Caco-2 (cell line): Measurements from ENCODE around the gene UGT1A4. TPM values are rescaled to one million over a fixed set of nuclear protein-coding genes. Genes with fewer than 3 reads are reported as not detected.

Experiments
- BruUV-seq: library from RNA; stranded (reverse); fragments of 400-500 nt; replicated peaks from 2 replicates; lab custom pipeline; 2021; lab: Mats Ljungman, UMichigan
- CTCF ChIA-PET: fragments of 300-600 bp; sonication (Branson Sonifier 250); formaldehyde crosslinking; loops from one replicate; lab custom pipeline; 2022; ENCODE audit warnings: antibody characterized with exemption; lab: Charles Lee
- POLR2A ChIA-PET: fragments of 300-600 bp; sonication (Branson Sonifier 250); formaldehyde crosslinking; loops from one replicate; lab custom pipeline; 2022; ENCODE audit warnings: antibody characterized with exemption; lab: Charles Lee
- DNase-seq, 2 experiments: peaks; one replicate each; pipeline versions ENCODE4 v3.0.0 to v3.0.0-alpha.2; 2020 to 2022
- H3K27me3 ChIP-seq: replicated peaks from 2 replicates; pipeline ENCODE4 v1.6.0; 2011; ENCODE audit warnings: low read length; ENCODE audit not compliant: control insufficient read depth, insufficient read depth
- H3K36me3 ChIP-seq: 2 replicates; pipeline ENCODE4 v1.5.1; 2011; ENCODE audit warnings: low read length; ENCODE audit not compliant: control insufficient read depth, insufficient read depth
- H3K4me1 ChIP-seq: fragments of 250-450 bp; sonication (Bioruptor Pico); 2 replicates; pipeline ENCODE4 v1.5.1; 2020; ENCODE audit warnings: mild to moderate bottlenecking
- H3K4me3 ChIP-seq: 2 replicates; pipeline ENCODE4 v1.5.1; 2011; ENCODE audit warnings: low read depth, mild to moderate bottlenecking, control low read depth, low read length
- H3K9me3 ChIP-seq: fragments of 250-450 bp; sonication (Bioruptor Pico); 2 replicates; pipeline ENCODE4 v1.5.1; 2020; ENCODE audit warnings: mild to moderate bottlenecking, moderate library complexity
- H3K27ac Mint-ChIP-seq: one replicate; pipeline ENCODE4 v1.8.0; 2022; ENCODE audit warnings: mixed read lengths; ENCODE audit not compliant: unreplicated experiment
- H3K27me3 Mint-ChIP-seq: one replicate; pipeline ENCODE4 v1.8.0; 2022; ENCODE audit warnings: mixed read lengths; ENCODE audit not compliant: insufficient read depth, unreplicated experiment
- H3K36me3 Mint-ChIP-seq: one replicate; pipeline ENCODE4 v1.8.0; 2022; ENCODE audit warnings: mild to moderate bottlenecking, mixed read lengths; ENCODE audit not compliant: insufficient read depth, unreplicated experiment
- H3K4me1 Mint-ChIP-seq: one replicate; pipeline ENCODE4 v1.8.0; 2022; ENCODE audit warnings: low read depth, mixed read lengths; ENCODE audit not compliant: unreplicated experiment
- H3K4me3 Mint-ChIP-seq: one replicate; pipeline ENCODE4 v1.8.0; 2022; ENCODE audit warnings: mild to moderate bottlenecking, moderate library complexity, mixed read lengths; ENCODE audit not compliant: unreplicated experiment
- H3K9me3 Mint-ChIP-seq: one replicate; pipeline ENCODE4 v1.8.0; 2022; ENCODE audit warnings: mixed read lengths; ENCODE audit not compliant: unreplicated experiment
- intact Hi-C: fragments of 100-400 bp; cut with micrococcal nuclease; formaldehyde crosslinking; loops from one replicate; pipeline ENCODE4 v1.10.0; 2022; ENCODE audit not compliant: unreplicated experiment
- total RNA-seq: library from RNA; stranded (reverse); gene quantifications from 2 replicates; pipeline ENCODE4 v1.2.3, GENCODE V29; 2022
- TF ChIP-seq, protein P1 (sequence below), 2 experiments: fragments of 200-600 bp in 1 of 2; IDR thresholded peaks; 1 replicate in 1 of 2; 2 replicates in 1 of 2; pipeline versions ENCODE4 v1.5.1 to v1.8.0; 2011 to 2022; ENCODE audit warnings: antibody characterized with exemption in 1 of 2, control low read depth in 1 of 2, inconsistent platforms in 1 of 2, low read depth in 1 of 2, low read length in 1 of 2, mild to moderate bottlenecking in 1 of 2, moderate library complexity in 1 of 2; ENCODE audit not compliant: insufficient read depth in 1 of 2, severe bottlenecking in 1 of 2, unreplicated experiment in 1 of 2

Gene UGT1A4
- total RNA-seq, 1 experiment from 2014 or later = 0.79 TPM

DNA sequence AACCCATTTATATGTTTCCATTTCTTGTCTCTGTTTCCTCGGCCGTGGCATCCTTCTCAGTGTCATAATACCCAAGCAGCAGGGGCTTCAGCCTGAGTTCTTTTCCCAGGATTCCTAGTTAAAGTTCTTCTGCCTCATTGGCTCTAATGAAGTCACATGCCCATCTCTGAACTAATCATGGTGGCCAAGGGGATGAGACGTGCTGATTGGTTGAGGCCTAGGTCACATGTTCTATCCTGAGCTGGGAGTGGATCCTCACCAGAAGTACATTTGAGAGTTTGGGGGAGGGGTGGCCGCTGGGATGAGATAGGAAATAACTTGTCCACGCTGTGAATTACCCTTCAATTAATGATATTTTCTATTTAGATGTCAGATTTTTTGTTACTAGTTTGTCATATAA is 9.6 kb upstream of the UGT1A4 start:
- peaks cover 10% of the 10 kb centered on the region for H3K36me3 Mint-ChIP-seq
- intact Hi-C loops = no loop called here
- H3K4me3 ChIP-seq = no peak overlapping the region
- H3K27ac Mint-ChIP-seq = no peak overlapping the region
- H3K4me3 Mint-ChIP-seq = no peak overlapping the region
- H3K4me1 ChIP-seq = peaks cover 27% of the 10 kb centered on the region
- H3K27me3 Mint-ChIP-seq = no peaks in the 10 kb centered on the region
- POLR2A ChIA-PET = no interaction called here
- no TSS peak for BruUV-seq
- TF ChIP-seq, protein P1, sequence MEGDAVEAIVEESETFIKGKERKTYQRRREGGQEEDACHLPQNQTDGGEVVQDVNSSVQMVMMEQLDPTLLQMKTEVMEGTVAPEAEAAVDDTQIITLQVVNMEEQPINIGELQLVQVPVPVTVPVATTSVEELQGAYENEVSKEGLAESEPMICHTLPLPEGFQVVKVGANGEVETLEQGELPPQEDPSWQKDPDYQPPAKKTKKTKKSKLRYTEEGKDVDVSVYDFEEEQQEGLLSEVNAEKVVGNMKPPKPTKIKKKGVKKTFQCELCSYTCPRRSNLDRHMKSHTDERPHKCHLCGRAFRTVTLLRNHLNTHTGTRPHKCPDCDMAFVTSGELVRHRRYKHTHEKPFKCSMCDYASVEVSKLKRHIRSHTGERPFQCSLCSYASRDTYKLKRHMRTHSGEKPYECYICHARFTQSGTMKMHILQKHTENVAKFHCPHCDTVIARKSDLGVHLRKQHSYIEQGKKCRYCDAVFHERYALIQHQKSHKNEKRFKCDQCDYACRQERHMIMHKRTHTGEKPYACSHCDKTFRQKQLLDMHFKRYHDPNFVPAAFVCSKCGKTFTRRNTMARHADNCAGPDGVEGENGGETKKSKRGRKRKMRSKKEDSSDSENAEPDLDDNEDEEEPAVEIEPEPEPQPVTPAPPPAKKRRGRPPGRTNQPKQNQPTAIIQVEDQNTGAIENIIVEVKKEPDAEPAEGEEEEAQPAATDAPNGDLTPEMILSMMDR (IDR thresholded peaks at IDR 0.05; ENCODE audit: insufficient read depth in 1 of 2, low read depth in 1 of 2, low read length in 1 of 2, severe bottlenecking in 1 of 2, unreplicated experiment in 1 of 2) = no peak
- no peak for DNase-seq
- H3K4me1 Mint-ChIP-seq = peaks cover 22% of the 10 kb centered on the region
- H3K27me3 ChIP-seq = no peaks in the 10 kb centered on the region
- CTCF ChIA-PET = no interaction called here
- H3K9me3 ChIP-seq = no peaks in the 10 kb centered on the region
- H3K9me3 Mint-ChIP-seq = peaks cover 6% of the 10 kb centered on the region
- no peaks in the 10 kb centered on the region for H3K36me3 ChIP-seq

- H3K27ac Mint-ChIP-seq = peak overlapping the region; percentile 6
Measured at GRCh38 chr2:233711312-233712008, 7.1 kb upstream of the UGT1A4 start.

GRCh38 chr2:233712611-233713261 is 5.8 kb upstream of the UGT1A4 start, which contains the start of gene UGT1A5:
Gene UGT1A5, plus strand, starts transcription at chr2:233712907. Its CDS starts 85 bp downstream, at chr2:233712992.
- TF ChIP-seq, protein P1 (IDR thresholded peaks at IDR 0.05; ENCODE audit: insufficient read depth in 1 of 2, low read depth in 1 of 2, low read length in 1 of 2, severe bottlenecking in 1 of 2, unreplicated experiment in 1 of 2) = no peak
- Mint-ChIP-seq H3K9me3 (no peaks in the 10 kb centered on the region), H3K4me3 (no peak within 1 kb of the TSS), H3K4me1 (peaks cover 11% of the 10 kb centered on the region), H3K36me3 (peaks cover 6% of the 10 kb centered on the region), H3K27ac (peak within 1 kb of the TSS; percentile 6), H3K27me3 (no peaks in the 10 kb centered on the region)
- no peak within 1 kb of the TSS for H3K4me3 ChIP-seq
- no TSS peak for BruUV-seq
- no peak for DNase-seq
- no peaks in the 10 kb centered on the region for H3K9me3 ChIP-seq
- H3K4me1 ChIP-seq = peaks cover 16% of the 10 kb centered on the region
- H3K36me3 ChIP-seq = no peaks in the 10 kb centered on the region
- no peaks in the 10 kb centered on the region for H3K27me3 ChIP-seq
- ChIA-PET POLR2A (no interaction called here), CTCF (interaction anchor here (0.6 kb wide), 1 partner anchor 796 kb away, joined by 3 read pairs; no protein-coding TSS in a partner anchor)
- intact Hi-C loops = loop anchor here (5.0 kb wide), 2 partner anchors 130 to 145 kb away; partner anchors contain the start of gene USP40

More at GRCh38 chr2:233711312-233712008, 7.1 kb upstream of the UGT1A4 start:
- H3K27me3 Mint-ChIP-seq = no peaks in the 10 kb centered on the region
- peaks cover 11% of the 10 kb centered on the region for H3K4me1 Mint-ChIP-seq
- BruUV-seq = no TSS peak
- intact Hi-C loops = loop anchor here (2.0 to 5.0 kb wide), 3 partner anchors 129 to 231 kb away; partner anchors contain the start of gene USP40
- Histone ChIP-seq H3K9me3 (no peaks in the 10 kb centered on the region), H3K36me3 (no peaks in the 10 kb centered on the region), H3K27me3 (no peaks in the 10 kb centered on the region), H3K4me3 (no peak overlapping the region), H3K4me1 (peaks cover 22% of the 10 kb centered on the region)
- H3K36me3 Mint-ChIP-seq = peaks cover 6% of the 10 kb centered on the region
- no peaks in the 10 kb centered on the region for H3K9me3 Mint-ChIP-seq
- DNase-seq = peak; percentile 75 to 78
- ChIA-PET POLR2A (no interaction called here), CTCF (no interaction called here)
- no peak overlapping the region for H3K4me3 Mint-ChIP-seq
- TF ChIP-seq, protein P1 (IDR thresholded peaks at IDR 0.05; ENCODE audit: insufficient read depth in 1 of 2, low read depth in 1 of 2, low read length in 1 of 2, severe bottlenecking in 1 of 2, unreplicated experiment in 1 of 2) = peak; percentile 64 to 78
